Astrocyte (in vitro differentiated cells and primary cell): ENCODE results near the gene PIBF1. TPM values are rescaled to one million over a fixed set of nuclear protein-coding genes. Genes with fewer than 3 reads are reported as not detected.
A peak's percentile ranks its signal among the peaks of the same experiment; 100 is the strongest.

Source experiments
- DNase-seq: peaks from one replicate; pipeline ENCODE4 v3.0.0-alpha.2; 2010; ENCODE audit warnings: low read depth
- FAIRE-seq: peaks from 2 replicates; lab custom pipeline; 2011; peaks lifted over from hg19 to GRCh38; lab: Jason Lieb, UNC
- H2AFZ ChIP-seq: 2 replicates; pipeline ENCODE4 v1.6.0; 2012; ENCODE audit warnings: low read depth, low read length, inconsistent platforms
- H3K27ac ChIP-seq: 2 replicates; pipeline ENCODE4 v1.5.1; 2011; ENCODE audit warnings: low read depth, low read length, inconsistent platforms
- H3K27me3 ChIP-seq: 2 replicates; pipeline ENCODE4 v1.6.0; 2011; ENCODE audit warnings: low read length, inconsistent platforms; ENCODE audit not compliant: insufficient read depth
- H3K36me3 ChIP-seq: 2 replicates; pipeline ENCODE4 v1.5.1; 2011; ENCODE audit warnings: low read length, inconsistent platforms; ENCODE audit not compliant: insufficient read depth
- H3K4me1 ChIP-seq: 2 replicates; pipeline ENCODE4 v1.5.1; 2011; ENCODE audit warnings: low read length, inconsistent platforms; ENCODE audit not compliant: insufficient read depth
- H3K4me2 ChIP-seq: 2 replicates; pipeline ENCODE4 v1.6.0; 2012; ENCODE audit warnings: low read length, inconsistent platforms
- H3K4me3 ChIP-seq: 2 replicates; pipeline ENCODE4 v1.5.1; 2011; ENCODE audit warnings: low read depth, mild to moderate bottlenecking, low read length, inconsistent platforms; ENCODE audit not compliant: insufficient read depth
- H3K79me2 ChIP-seq: 2 replicates; pipeline ENCODE4 v1.6.0; 2012; ENCODE audit warnings: mild to moderate bottlenecking, low read length, inconsistent platforms; ENCODE audit not compliant: insufficient read depth
- H3K9ac ChIP-seq: 2 replicates; pipeline ENCODE4 v1.6.0; 2012; ENCODE audit warnings: mild to moderate bottlenecking, low read length, inconsistent platforms
- H3K9me3 ChIP-seq: 2 replicates; pipeline ENCODE4 v1.5.1; 2012; ENCODE audit warnings: low read depth, mild to moderate bottlenecking, low read length, inconsistent platforms; ENCODE audit not compliant: insufficient read depth
- H4K20me1 ChIP-seq: 2 replicates; pipeline ENCODE4 v1.6.0; 2012; ENCODE audit warnings: low read length, inconsistent platforms; ENCODE audit not compliant: insufficient read depth
- H3K27ac Mint-ChIP-seq: one replicate; pipeline ENCODE4 v1.8.0; 2021; ENCODE audit warnings: mild to moderate bottlenecking, mixed read lengths; ENCODE audit not compliant: unreplicated experiment
- H3K27me3 Mint-ChIP-seq: one replicate; pipeline ENCODE4 v1.8.0; 2021; ENCODE audit warnings: low read depth, mixed read lengths; ENCODE audit not compliant: unreplicated experiment
- H3K36me3 Mint-ChIP-seq: one replicate; pipeline ENCODE4 v1.8.0; 2021; ENCODE audit warnings: low read depth, mixed read lengths; ENCODE audit not compliant: unreplicated experiment
- H3K4me1 Mint-ChIP-seq: one replicate; pipeline ENCODE4 v1.8.0; 2021; ENCODE audit warnings: low read depth, mixed read lengths; ENCODE audit not compliant: unreplicated experiment
- H3K4me3 Mint-ChIP-seq: one replicate; pipeline ENCODE4 v1.8.0; 2021; ENCODE audit warnings: mild to moderate bottlenecking, moderate library complexity, mixed read lengths; ENCODE audit not compliant: unreplicated experiment
- H3K9me3 Mint-ChIP-seq: one replicate; pipeline ENCODE4 v1.8.0; 2021; ENCODE audit warnings: mild to moderate bottlenecking, mixed read lengths; ENCODE audit not compliant: unreplicated experiment
- CTCF ChIP-seq: IDR thresholded peaks from 2 replicates; pipeline ENCODE4 v1.5.1; 2011; ENCODE audit warnings: low read depth, mild to moderate bottlenecking, inconsistent platforms, low read length, moderate library complexity; ENCODE audit not compliant: insufficient read depth
- EZH2 ChIP-seq: IDR thresholded peaks from 2 replicates; pipeline ENCODE4 v1.6.1; 2012; ENCODE audit warnings: mild to moderate bottlenecking, low read length, inconsistent platforms; ENCODE audit not compliant: insufficient read depth
- total RNA-seq: library from RNA; stranded (reverse); gene quantifications from 2 replicates; pipeline ENCODE4 v1.2.1, GENCODE V29; 2021

The PIBF1 gene
- total RNA-seq, 1 donor from 2014 or later, result 19.3 TPM

GRCh38 chr13:73058736-73059459 lies 277.0 kb downstream of the PIBF1 start, which contains the start of gene KLF5:
Gene KLF5 (plus strand): TSS chr13:73059005. CDS start chr13:73059328, 323 bp downstream.
- peak; percentile 87 for DNase-seq
- FAIRE-seq, result no peak
- Histone ChIP-seq H3K27me3 (no peaks in the 10 kb centered on the region), H3K27ac (peak within 1 kb of the TSS; percentile 68), H3K79me2 (peaks cover 25% of the 10 kb centered on the region), H3K9me3 (no peaks in the 10 kb centered on the region), H3K4me2 (peak within 1 kb of the TSS; percentile 86), H3K36me3 (peaks cover 8% of the 10 kb centered on the region), H4K20me1 (peaks cover 13% of the 10 kb centered on the region), H3K4me1 (peaks cover 22% of the 10 kb centered on the region), H2AFZ (peak within 1 kb of the TSS; percentile 70), H3K4me3 (peak within 1 kb of the TSS; percentile 84), H3K9ac (peak within 1 kb of the TSS; percentile 78)
- Mint-ChIP-seq H3K4me1 (peaks cover 26% of the 10 kb centered on the region), H3K27ac (peak within 1 kb of the TSS; percentile 91), H3K27me3 (no peaks in the 10 kb centered on the region), H3K36me3 (peaks cover 2% of the 10 kb centered on the region), H3K9me3 (no peaks in the 10 kb centered on the region), H3K4me3 (peak within 1 kb of the TSS; percentile 96)
- TF ChIP-seq CTCF (no peak), EZH2 (no peak)

GRCh38 chr13:73059460-73060250 lies 277.7 kb downstream of the PIBF1 start:
- Mint-ChIP-seq H3K36me3 (peaks cover 2% of the 10 kb centered on the region), H3K27ac (peak overlapping the region; percentile 91), H3K9me3 (no peaks in the 10 kb centered on the region), H3K4me3 (peak overlapping the region; percentile 96), H3K27me3 (no peaks in the 10 kb centered on the region), H3K4me1 (peaks cover 24% of the 10 kb centered on the region)
- Histone ChIP-seq H3K27ac (peak overlapping the region; percentile 68), H3K27me3 (no peaks in the 10 kb centered on the region), H3K4me2 (peak overlapping the region; percentile 86), H4K20me1 (peaks cover 13% of the 10 kb centered on the region), H3K9me3 (no peaks in the 10 kb centered on the region), H3K4me3 (peak overlapping the region; percentile 84), H3K79me2 (peaks cover 25% of the 10 kb centered on the region), H3K4me1 (peaks cover 22% of the 10 kb centered on the region), H3K9ac (peak overlapping the region; percentile 78), H3K36me3 (peaks cover 12% of the 10 kb centered on the region), H2AFZ (peak overlapping the region; percentile 58)
- no peak for FAIRE-seq
- TF ChIP-seq CTCF (no peak), EZH2 (no peak)
- DNase-seq, result no peak
